A673 (cell line): ENCODE measurements around the gene PALLD.

Experiments used
- CTCF ChIP-seq: fragments of 300-800, 200-600 bp; sonication (generic); conservative IDR thresholded peaks from 2 replicates; pipeline ENCODE4 v1.5.1; 2017; ENCODE audit warnings: low read depth, mild to moderate bottlenecking, antibody characterized with exemption, low read length, moderate library complexity, mixed read lengths
- EZH2 ChIP-seq: fragments of 200-600 bp; sonication (generic); IDR thresholded peaks from 2 replicates; pipeline ENCODE4 v1.6.1; 2017; ENCODE audit warnings: borderline replicate concordance, low read depth, mild to moderate bottlenecking, mixed read lengths, antibody characterized with exemption, low read length; ENCODE audit not compliant: poor library complexity, severe bottlenecking

DNA sequence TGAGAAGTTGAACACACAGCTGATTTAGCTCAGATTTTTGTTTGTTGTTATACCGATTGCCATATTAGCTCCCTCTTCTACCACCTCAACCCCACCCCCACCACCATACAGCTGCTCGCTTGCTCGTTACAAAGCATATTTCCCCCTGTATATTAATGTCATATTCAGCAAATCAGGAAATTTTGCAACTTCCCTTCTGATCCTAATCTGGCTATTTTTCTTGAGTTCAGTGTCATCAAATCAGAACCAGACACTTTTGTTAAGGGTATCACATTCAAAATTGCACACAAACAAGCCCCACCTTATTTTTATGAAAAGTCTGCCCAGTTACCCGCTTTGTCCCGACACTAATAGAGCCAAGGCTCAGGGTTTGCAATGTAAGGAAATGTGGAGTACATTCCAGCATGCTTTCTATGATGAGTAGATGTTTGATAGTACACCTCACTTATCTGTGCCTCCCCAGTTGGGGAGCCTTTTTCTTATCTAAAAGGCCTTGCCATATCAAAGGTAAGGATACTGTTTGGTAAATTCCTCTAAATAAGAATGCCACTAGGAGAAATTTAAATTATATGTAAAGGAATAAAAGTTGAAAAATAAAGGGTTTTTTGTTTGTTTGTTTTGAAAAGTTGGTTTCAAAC lies 301.0 kb downstream of the PALLD start:
- TF ChIP-seq CTCF (no peak), EZH2 (no peak)
